Panc1 (cell line): ENCODE data around the gene IFNA7.
"Not testable (repeated sequence)": the region's sequence is repeated elsewhere in the genome, so short reads cannot be mapped to it uniquely, and the experiment has no call there.

Source experiments
- POLR2AphosphoS5 ChIP-seq: IDR thresholded peaks from 2 replicates; pipeline ENCODE4 v1.6.1; 2012; ENCODE audit warnings: mild to moderate bottlenecking, low read depth, low read length, moderate library complexity
- SIN3A ChIP-seq: IDR thresholded peaks from 2 replicates; pipeline ENCODE4 v1.6.1; 2012; ENCODE audit warnings: low read depth, mild to moderate bottlenecking, low read length, moderate library complexity, borderline replicate concordance; ENCODE audit not compliant: insufficient read depth
- TF ChIP-seq, protein P1 (sequence below): fragments of 450-650 bp; IDR thresholded peaks from 2 replicates; pipeline ENCODE4 v1.5.1; 2017; ENCODE audit warnings: mild to moderate bottlenecking

DNA sequence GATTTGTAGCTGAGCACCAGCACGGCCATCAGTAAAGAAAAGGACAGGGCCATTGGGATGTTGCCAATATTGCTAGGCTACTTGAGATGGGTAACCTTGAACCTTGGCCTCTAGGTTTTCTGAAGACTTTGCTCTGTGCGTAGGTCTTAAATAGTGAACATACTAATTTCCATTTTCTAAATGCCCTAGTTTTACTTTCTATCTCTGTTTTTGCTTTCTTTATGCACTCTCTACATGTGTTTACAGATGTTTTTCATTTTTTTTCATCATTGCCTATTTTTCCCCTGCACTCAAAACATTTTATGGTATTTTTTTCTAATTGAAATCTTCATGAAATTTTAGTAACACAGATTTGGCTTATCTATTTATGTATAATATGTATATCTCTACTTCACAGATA lies 35.4 kb downstream of the IFNA7 start, which contains the start of gene IFNA21:
- TF ChIP-seq, protein P1, sequence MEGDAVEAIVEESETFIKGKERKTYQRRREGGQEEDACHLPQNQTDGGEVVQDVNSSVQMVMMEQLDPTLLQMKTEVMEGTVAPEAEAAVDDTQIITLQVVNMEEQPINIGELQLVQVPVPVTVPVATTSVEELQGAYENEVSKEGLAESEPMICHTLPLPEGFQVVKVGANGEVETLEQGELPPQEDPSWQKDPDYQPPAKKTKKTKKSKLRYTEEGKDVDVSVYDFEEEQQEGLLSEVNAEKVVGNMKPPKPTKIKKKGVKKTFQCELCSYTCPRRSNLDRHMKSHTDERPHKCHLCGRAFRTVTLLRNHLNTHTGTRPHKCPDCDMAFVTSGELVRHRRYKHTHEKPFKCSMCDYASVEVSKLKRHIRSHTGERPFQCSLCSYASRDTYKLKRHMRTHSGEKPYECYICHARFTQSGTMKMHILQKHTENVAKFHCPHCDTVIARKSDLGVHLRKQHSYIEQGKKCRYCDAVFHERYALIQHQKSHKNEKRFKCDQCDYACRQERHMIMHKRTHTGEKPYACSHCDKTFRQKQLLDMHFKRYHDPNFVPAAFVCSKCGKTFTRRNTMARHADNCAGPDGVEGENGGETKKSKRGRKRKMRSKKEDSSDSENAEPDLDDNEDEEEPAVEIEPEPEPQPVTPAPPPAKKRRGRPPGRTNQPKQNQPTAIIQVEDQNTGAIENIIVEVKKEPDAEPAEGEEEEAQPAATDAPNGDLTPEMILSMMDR = not testable (repeated sequence)
- not testable (repeated sequence) for TF ChIP-seq POLR2AphosphoS5, SIN3A
